ENCODE data around the gene MAP3K9.
A peak's percentile ranks its signal among the peaks of the same experiment; 100 is the strongest.

The MAP3K9 gene

DNA sequence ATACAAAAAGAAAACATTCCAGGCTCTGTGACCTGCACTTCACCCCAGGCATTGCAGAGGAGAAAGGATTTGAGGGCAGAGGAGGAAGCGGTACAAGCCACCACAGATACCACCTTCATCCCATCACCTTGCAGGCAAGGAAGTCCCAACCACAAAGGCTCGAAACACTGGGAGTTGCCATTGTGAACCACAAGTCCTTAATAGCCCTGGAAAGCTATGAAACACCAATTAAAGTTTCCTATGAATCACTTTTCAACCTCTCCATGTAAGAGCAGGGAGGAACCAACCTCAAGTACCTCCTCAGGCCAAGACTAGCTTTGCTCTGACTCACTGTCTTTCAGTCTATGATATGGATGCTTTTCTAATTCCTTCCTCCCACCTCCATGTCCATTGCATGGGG is 27.0 kb downstream of the MAP3K9 start:
- no peak for DNase-seq

DNA sequence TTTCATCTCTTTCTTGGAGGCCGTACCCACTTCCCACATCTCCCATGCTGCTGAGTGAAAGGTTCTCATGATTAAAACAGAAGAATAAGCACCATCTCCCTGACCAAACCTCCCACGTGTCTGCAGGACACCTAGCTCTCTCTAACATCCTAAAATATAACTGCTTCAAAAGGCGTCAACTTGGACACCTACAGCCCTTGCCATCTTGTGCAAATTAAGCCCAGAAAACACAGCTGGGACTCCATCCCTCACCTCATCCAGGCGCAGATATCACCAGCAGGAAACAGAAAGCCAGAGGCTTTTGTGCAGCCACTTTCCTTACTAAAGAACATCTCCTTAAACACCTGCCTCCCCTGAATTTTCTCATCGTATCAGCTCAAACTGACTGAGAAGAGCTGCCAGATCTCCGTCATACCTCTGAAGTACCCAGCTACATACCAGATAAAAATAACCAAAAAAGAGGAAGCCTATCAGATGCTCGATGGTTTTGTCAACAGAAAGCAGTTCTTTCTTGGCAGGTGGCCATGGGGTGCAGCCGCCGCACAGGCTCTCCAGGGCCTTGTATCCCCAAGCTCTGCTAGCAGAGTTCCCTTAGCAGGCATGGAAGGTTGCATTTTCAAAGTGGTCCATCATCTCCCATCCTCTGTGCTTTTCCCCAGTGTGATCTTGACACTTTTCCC is 28.8 kb downstream of the MAP3K9 start:
- DNase-seq = no peak

GRCh38 chr14:70779667-70780066 is 29.6 kb downstream of the MAP3K9 start:
- DNase-seq = no peak

GRCh38 chr14:70776197-70776596 is 33.1 kb downstream of the MAP3K9 start:
- no peak for DNase-seq

DNA sequence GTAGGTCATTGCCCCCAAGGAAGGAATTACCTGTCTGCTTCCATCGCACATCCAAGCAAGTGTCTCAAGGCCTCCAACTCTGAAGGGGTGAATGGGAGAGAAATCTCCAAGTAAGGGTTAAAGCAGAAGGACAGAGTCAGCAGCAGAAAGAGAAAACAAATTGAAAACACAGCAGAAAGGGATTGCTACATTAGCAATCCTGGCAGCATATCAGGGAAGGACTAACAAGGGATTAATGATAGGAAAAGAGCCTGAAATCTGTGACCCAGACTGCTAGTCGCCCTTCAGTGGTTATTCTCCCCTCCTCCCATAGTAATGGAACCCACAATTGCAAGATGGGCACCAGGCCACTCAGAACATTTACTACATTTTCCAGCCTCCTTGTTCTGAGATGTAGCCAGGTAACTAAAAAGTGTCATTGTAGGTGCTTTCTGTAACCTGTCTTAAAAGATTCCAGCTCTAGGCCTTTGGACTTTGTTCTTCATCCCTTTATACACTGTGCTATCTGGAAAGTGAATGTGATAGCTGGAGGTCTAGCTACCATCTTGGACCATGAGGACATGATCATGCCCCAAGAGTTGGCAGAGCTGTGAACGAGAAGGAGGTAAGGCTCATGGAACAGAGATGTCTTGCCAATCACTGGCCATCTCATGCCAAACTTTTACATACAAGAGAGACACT is 36.0 kb downstream of the MAP3K9 start:
- no peak for DNase-seq

- peak; percentile 68 for DNase-seq
Observed at GRCh38 chr14:70771781-70772212, 37.5 kb downstream of the MAP3K9 start.

DNA sequence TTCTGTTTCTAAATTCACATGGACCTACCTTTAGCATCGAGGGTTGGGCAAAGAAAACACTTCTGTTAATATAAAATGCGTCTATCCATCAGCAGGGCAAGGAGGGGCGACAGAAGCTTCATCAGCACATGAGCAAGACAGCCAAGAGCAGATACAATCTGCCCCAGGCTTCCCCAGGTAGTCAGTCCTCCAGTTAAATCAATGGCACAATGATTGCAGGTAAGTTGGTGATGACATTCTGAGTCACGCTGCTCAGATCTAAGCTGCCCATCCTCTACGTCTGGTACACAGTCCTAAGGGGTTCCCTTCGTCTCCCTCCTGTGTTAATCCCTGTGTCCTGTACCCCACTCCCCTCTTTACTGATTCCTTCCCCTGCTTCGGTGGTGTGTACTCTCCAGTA is 38.8 kb downstream of the MAP3K9 start:
- DNase-seq = no peak

DNA sequence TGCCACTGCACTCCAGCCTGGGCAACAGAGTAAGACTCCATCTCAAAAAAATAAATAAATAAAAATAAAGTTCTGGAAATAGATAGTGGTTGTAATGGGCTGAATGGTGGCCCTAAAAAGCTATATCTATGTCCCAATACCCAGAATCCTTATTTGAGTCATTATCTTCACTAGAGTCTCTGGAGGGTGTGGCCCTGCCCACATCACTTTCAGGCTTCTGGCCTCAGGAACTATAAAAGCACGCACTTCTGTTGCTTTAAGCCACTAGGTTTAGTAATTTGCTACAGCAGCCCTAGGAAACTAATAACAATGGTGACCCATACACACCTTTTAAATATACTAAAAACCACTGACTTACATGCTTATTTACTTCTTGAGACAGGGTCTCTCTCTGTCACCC is 49.9 kb downstream of the MAP3K9 start:
- no peak for DNase-seq

DNA sequence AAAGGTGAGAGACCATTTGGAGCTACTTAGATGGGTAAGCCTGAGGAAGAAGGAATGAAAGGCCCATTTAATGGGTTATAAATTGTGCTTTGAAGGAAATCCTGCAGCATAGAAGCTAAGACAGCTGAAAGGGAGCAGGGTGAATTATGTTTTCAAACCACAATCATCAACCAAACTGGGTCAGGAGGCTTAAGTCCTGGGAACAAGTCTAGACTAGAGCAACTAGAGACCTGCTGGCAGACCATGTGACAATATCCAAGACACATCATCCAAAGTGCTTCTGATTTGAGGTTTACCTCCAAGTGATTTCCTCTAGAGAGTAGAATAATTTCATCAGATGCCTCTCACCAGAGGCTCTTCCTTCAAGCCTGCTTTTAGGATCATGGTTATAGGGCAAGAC is 53.7 kb downstream of the MAP3K9 start:
- no peak for DNase-seq

DNA sequence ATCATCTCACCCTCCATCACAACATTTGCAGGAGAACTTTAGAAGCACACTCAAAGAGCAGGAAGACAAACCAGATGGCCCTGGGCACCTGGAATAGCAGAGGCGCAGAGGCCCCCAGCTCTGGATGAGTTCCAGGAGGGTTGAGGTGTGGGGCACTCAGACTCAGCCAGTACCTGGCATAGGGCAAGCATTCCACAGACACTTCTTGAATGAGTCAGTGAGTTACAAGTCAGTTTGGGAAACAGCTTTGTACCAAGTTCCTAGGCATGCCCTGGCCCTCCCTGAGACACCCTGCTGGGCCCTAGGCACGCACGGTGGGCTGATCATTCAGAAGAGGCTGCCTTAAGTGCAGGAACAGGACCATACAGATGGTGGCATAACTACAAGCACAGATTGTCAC is 54.3 kb downstream of the MAP3K9 start:
- DNase-seq = peak; percentile 76

DNA sequence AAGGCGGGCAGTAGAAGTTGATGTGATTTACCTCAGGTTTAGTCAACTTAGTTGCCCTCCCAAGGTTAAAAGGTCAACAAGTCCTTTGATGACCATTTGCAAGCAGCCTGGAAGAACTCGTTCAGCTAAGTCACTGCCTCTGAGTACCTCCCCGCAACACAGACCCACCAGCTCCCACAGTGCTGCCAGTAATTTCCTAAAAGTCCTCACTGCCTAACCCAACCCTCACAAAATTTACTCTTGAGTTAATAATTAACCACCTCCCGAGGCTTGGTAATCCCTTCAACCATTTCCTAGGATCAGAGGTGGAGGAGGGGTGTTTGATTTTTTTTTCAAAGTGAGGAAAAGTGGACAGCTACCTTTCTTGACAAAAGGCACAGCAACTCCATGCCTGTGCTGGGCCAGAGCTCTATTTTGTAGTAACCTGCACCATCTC is 55.8 kb downstream of the MAP3K9 start:
- no peak for DNase-seq

GRCh38 chr14:70748422-70748821 is 60.9 kb downstream of the MAP3K9 start:
- DNase-seq = no peak

DNA sequence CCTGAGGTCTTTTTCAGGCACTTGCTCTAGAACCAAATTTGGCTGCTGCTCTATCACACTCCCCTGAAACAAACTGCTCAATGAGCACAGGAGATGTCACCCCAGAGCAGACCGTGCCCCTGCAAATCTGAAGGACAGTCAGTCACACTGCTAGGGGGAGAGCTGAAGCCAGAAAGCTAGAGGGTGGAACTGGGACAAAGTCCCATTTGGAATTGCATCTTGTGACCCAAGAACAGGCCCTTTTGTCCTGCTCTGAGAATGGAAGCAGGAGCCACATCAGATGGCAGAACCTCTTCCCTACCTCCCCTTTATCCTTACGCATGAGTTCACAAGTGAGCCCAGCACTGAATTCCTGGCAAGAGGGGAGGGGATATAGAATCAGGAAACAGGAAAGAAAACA is 64.7 kb downstream of the MAP3K9 start:
- DNase-seq = no peak

DNA sequence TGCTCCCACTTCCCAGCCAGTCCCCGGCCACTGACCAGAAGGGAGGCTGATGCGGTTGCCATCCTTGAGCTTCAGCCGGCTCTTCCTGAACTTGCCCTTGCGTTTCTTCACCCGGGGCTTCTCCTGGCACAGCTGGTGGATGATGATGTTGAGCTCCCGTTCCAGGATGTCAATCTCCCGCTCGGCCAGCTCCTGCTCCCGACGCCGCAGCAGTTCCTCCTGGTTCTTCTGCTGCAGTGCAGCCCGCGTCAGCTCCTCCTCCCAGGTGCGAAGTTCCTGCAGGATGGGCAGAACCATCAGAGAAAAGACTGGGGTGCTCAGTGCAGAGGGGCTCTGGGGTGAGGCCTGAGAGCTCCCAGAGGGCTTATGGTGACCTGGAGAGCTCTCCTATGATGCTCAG is 67.0 kb downstream of the MAP3K9 start:
- no peak for DNase-seq

DNA sequence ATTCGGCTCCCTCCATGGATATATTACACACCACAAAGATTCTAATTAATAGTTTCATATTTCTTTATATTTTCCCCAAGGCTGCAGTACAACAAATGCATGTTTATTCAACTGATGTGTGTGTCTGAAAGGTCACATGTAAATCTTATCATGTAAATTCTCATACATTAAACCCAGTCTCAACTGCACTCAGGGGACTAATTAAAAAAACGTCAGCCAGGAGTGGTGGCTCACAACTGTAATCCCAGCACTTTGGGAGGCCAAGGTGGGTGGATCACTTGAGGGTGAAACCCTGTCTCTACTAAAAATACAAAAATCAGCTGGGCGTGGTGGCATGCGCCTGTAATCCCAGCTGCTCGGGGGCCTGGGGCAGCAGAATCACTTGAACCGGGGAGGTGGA is 67.8 kb downstream of the MAP3K9 start:
- DNase-seq = no peak

- DNase-seq = no peak
Observed at GRCh38 chr14:70735043-70735442, 74.3 kb downstream of the MAP3K9 start.

GRCh38 chr14:70731447-70732239 is 77.7 kb downstream of the MAP3K9 start:
- DNase-seq = no peak

GRCh38 chr14:70730393-70730792 is 78.9 kb downstream of the MAP3K9 start:
- DNase-seq = no peak

DNA sequence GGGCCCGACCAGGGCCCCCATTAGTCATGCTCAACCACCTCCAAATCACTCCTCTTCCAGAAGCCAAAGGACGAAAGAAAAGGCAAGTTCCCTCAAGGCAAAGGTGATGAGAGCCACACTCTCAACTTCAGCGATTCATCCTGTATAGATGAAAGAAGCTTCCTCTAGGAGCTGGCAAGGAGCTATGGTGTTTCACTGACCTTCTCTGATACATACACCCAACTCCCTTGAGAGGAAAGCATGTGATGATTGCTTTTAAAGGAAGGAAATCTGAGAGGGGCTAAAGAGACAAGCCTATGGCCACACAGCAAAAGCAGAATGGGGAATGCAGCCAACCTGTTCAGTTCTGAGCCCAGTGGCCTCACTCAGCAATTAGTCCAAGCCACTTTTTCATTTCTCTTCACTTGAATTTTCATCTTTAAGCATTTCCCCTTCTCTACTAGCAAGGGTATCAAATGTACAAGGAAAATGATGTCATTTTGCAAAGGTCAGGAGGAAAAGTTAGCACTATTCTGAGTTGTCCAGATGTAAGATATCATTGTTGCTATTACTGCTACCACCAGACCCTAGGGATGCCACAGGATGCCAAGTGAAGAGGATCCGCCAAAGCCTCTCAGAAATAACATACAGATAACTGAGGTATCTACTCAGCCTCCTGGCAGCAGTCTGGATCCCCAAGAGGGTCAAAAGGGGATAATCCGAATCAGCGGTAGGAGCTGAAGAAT is 82.5 kb downstream of the MAP3K9 start:
- no peak for DNase-seq

DNA sequence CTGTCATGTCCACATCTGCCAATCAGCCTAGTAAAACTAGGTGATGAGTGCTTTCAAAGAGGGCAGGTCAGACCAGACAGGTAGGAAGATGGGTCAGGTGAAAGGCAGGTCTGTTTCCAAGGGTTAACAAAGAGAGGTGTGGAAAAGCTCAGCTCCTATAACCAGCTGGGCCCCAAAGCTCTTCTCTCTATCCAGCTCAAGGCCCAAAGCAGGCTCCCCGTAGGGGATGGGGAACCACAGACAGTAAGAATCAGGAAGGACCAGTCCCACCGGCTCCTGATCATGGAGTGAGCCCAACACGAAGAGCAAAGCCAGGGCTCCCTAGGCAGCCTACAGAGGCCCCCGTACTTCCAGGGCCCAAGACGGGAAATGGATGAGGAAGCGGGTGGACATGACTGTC is 84.4 kb downstream of the MAP3K9 start:
- no peak for DNase-seq

DNA sequence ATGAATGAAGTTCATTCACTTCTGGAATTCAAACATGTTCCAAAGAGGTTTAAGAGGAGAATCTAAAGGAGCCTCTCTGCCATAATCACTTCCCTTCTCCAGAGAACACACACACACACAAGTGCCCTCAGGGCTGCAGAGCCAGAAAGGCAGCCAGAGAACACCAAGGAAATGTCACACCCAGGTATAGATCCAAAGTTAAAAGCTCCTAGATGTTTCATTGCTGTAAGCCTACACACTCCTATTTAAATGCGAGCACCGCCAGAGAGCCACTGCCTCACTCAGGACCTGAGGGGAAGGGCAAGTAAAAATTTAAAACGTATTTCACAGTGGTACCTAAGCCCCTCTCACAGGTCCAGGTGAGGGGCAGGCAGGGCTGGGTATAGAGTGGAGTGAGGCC is 85.2 kb downstream of the MAP3K9 start:
- DNase-seq = peak; percentile 81

GRCh38 chr14:70723276-70723675 is 86.0 kb downstream of the MAP3K9 start:
- no peak for DNase-seq

DNA sequence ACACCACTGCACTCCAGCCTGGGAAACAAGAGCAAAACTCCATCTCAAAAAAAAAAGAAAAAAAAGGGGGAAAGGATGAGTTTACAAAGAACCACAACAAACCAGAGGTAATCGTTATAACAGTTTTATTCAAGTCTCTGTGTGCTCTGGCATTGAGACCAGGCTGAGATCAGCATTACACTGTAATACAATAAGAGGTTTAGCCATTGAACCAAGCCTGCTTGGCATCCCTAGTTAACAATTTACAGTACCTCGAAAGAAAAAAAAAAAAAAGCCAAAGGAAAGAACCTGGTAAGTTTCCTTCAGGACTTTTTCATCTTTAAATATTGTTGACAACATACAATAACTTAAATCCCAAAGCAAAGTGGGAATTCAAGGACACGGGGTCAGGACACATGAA is 86.9 kb downstream of the MAP3K9 start:
- DNase-seq = no peak

Measured in islet precursor cell (in vitro differentiated cells).